Measurements from ENCODE around the gene PDE4B.

PDE4B gene

GRCh38 chr1:66050123-66050522, 257.4 kb downstream of the PDE4B start:
- no peak for TF ChIP-seq CTCF (IDR thresholded peaks at IDR 0.05)

- no peak for TF ChIP-seq CTCF (IDR thresholded peaks at IDR 0.05)
Observed at GRCh38 chr1:66050633-66051032, 257.9 kb downstream of the PDE4B start.

GRCh38 chr1:66055092-66055491, 262.4 kb downstream of the PDE4B start:
- no peak for TF ChIP-seq CTCF (IDR thresholded peaks at IDR 0.05)

- TF ChIP-seq CTCF (IDR thresholded peaks at IDR 0.05), result no peak
Observed at GRCh38 chr1:66058558-66058957, 265.9 kb downstream of the PDE4B start.

GRCh38 chr1:66069976-66070876, 277.5 kb downstream of the PDE4B start:
- TF ChIP-seq CTCF (IDR thresholded peaks at IDR 0.05), result no peak

GRCh38 chr1:66073388-66073787, 280.7 kb downstream of the PDE4B start:
- TF ChIP-seq CTCF (IDR thresholded peaks at IDR 0.05), result no peak

GRCh38 chr1:66074147-66074546, 281.5 kb downstream of the PDE4B start:
- TF ChIP-seq CTCF (IDR thresholded peaks at IDR 0.05), result no peak

Data from LNCAP (cell line).